ENCODE results near the gene GALNT16. TPM values are rescaled to one million over a fixed set of nuclear protein-coding genes. Genes with fewer than 3 reads are reported as not detected.

Gene GALNT16
- total RNA-seq, 1 experiment from 2014 or later = 0.03 TPM

GRCh38 chr14:69333791-69334337 lies 73.9 kb downstream of the GALNT16 start:
- Histone ChIP-seq H3K4me1 (replicated peaks) (no peaks in the 10 kb centered on the region), H3K27ac (no peak overlapping the region), H3K9me3 (replicated peaks) (no peaks in the 10 kb centered on the region), H3K4me3 (no peak overlapping the region), H3K27me3 (replicated peaks) (no peaks in the 10 kb centered on the region; the same call in 1 of the 2 replicates), H3K36me3 (no peaks in the 10 kb centered on the region)
- no peak for DNase-seq (ENCODE audit: low read depth in 1 of 2, low spot score in 2 of 2)

DNA sequence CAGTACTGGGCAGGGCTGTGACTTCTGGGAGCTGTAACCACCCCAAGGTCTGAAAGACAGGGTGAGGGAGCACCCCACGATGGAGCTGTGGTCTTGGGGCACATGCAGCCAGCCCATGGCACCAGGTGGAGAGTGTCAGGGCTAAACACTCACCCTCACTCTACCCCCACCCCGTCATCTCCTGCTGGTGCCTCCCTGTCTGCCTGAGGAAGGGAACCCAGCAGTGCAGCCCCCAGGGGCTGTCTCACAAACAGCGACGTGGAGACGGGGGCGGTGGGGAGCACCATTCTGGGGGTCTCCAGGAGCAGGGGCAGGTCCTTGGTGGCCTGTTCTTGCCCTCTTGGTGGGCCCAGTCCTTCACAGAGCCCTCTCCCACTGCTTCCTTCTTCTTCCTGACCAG lies 74.6 kb downstream of the GALNT16 start:
- no peaks in the 10 kb centered on the region for H3K4me1 ChIP-seq (replicated peaks)
- H3K36me3 ChIP-seq = no peaks in the 10 kb centered on the region
- DNase-seq (ENCODE audit: low read depth in 1 of 2, low spot score in 2 of 2) = no peak
- H3K27ac ChIP-seq = no peak overlapping the region
- no peaks in the 10 kb centered on the region; the same call in 1 of the 2 replicates for H3K27me3 ChIP-seq (replicated peaks)
- no peaks in the 10 kb centered on the region for H3K9me3 ChIP-seq (replicated peaks)
- H3K4me3 ChIP-seq = no peak overlapping the region

DNA sequence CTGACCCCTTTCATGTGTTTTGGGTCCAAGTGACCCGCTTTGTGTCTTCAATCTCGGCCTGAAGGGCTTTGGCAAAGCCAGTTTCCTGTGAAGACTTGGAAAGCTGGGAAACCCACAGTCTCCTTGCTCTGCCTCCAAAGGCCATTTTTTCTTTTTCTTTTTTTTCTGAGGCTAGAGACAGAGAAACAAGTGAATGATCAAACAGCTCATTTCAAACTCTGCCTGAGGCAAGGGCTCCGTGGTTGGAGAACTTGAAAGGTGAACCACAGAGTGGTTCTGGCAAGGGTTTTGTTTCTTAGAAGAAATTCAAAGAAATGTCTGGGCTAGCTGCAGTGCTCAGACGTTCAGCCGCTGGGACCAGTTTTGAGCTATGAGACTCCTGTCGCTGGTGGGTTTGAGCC lies 75.4 kb downstream of the GALNT16 start:
- Histone ChIP-seq H3K4me1 (replicated peaks) (no peaks in the 10 kb centered on the region), H3K36me3 (no peaks in the 10 kb centered on the region), H3K9me3 (replicated peaks) (no peaks in the 10 kb centered on the region), H3K4me3 (no peak overlapping the region), H3K27me3 (replicated peaks) (no peaks in the 10 kb centered on the region; the same call in 1 of the 2 replicates), H3K27ac (no peak overlapping the region)
- no peak for DNase-seq (ENCODE audit: low read depth in 1 of 2, low spot score in 2 of 2)

- Histone ChIP-seq H3K36me3 (no peaks in the 10 kb centered on the region), H3K4me3 (no peak overlapping the region), H3K27me3 (replicated peaks) (no peaks in the 10 kb centered on the region; the same call in 1 of the 2 replicates), H3K9me3 (replicated peaks) (no peaks in the 10 kb centered on the region), H3K27ac (no peak overlapping the region), H3K4me1 (replicated peaks) (no peaks in the 10 kb centered on the region)
- DNase-seq (ENCODE audit: low read depth in 1 of 2, low spot score in 2 of 2) = no peak
Observed at GRCh38 chr14:69337984-69338383, 78.0 kb downstream of the GALNT16 start.

DNA sequence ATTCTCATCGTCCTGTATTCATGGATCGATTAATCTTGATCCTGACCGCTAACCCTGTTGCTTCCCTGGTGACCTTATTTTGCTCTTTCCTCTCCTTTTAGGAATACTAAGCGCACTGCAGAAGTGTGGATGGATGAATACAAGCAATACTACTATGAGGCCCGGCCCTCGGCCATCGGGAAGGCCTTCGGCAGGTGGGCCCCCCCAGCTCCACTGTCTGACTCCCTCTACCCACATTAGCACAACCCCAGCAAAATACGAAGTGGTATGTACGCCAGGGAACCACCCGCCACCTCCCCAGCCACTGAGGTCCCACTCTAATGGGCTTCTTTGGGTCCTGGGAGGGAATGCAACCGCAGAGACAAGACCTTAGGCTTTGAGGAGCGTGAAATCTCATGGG lies 79.5 kb downstream of the GALNT16 start:
- DNase-seq (ENCODE audit: low read depth in 1 of 2, low spot score in 2 of 2) = no peak
- Histone ChIP-seq H3K4me1 (replicated peaks) (no peaks in the 10 kb centered on the region), H3K4me3 (no peak overlapping the region), H3K27ac (no peak overlapping the region), H3K9me3 (replicated peaks) (no peaks in the 10 kb centered on the region), H3K36me3 (no peaks in the 10 kb centered on the region), H3K27me3 (replicated peaks) (no peaks in the 10 kb centered on the region; the same call in 1 of the 2 replicates)

DNA sequence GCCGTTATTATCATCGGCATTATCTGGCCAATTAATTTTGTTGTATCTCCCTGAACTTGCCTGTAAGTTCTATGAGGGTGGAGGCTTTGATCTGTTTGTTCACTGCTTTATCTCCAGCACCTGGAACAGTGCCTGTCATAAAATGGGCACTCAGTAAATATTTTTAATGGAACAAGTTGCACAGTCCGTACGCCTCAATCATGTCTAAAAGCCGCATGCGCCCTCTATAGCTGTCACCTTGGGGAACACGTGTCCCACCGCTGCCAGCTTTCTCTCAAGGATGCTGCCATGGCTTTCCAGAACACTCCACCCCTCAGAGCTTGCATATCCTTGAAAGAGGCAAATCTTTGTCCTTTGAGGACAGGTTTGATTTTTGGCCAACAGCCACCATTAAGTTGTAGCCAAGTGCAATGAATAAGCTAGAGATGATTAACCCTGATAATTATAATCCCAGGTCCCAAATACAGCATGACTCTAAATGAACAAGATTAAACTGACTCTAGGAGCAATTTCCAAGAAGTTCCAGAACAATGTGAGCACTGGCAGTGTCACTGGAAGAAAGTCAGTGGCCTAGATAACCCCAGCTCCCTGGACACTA lies 83.1 kb downstream of the GALNT16 start:
- no peak overlapping the region for H3K27ac ChIP-seq
- H3K4me1 ChIP-seq (replicated peaks) = no peaks in the 10 kb centered on the region
- no peaks in the 10 kb centered on the region; the same call in 1 of the 2 replicates for H3K27me3 ChIP-seq (replicated peaks)
- no peak overlapping the region for H3K4me3 ChIP-seq
- no peaks in the 10 kb centered on the region for H3K9me3 ChIP-seq (replicated peaks)
- DNase-seq (ENCODE audit: low read depth in 1 of 2, low spot score in 2 of 2) = no peak
- H3K36me3 ChIP-seq = no peaks in the 10 kb centered on the region

GRCh38 chr14:69344171-69344570 lies 84.2 kb downstream of the GALNT16 start:
- Histone ChIP-seq H3K4me1 (replicated peaks) (no peaks in the 10 kb centered on the region), H3K36me3 (no peaks in the 10 kb centered on the region), H3K4me3 (no peak overlapping the region), H3K27me3 (replicated peaks) (no peaks in the 10 kb centered on the region; the same call in 1 of the 2 replicates), H3K27ac (no peak overlapping the region), H3K9me3 (replicated peaks) (no peaks in the 10 kb centered on the region)
- no peak for DNase-seq (ENCODE audit: low read depth in 1 of 2, low spot score in 2 of 2)

DNA sequence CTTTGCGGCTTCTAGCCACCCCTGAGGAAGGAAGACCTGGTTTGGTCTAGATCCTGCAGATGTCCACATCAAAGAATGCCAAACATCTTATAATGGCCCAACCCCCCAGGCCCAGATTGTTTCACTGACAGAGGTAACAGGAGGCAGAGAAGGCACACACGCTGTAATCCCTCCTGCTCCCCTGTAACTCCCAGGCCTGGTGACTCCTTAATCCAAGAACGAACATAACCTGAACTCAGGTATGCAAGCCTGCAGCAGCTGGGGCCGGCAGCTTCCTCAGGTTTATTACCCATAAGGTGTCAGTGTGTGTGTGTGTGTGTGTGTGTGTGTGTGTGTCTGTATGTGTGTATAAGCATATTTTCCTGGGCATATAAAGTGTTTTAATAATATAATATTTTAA lies 85.4 kb downstream of the GALNT16 start:
- DNase-seq (ENCODE audit: low read depth in 1 of 2, low spot score in 2 of 2) = no peak
- Histone ChIP-seq H3K36me3 (no peaks in the 10 kb centered on the region), H3K27ac (no peak overlapping the region)

GRCh38 chr14:69346710-69347109 lies 86.8 kb downstream of the GALNT16 start:
- Histone ChIP-seq H3K4me1 (replicated peaks) (no peaks in the 10 kb centered on the region), H3K27me3 (replicated peaks) (no peaks in the 10 kb centered on the region; the same call in 1 of the 2 replicates), H3K36me3 (no peaks in the 10 kb centered on the region), H3K27ac (no peak overlapping the region), H3K4me3 (no peak overlapping the region), H3K9me3 (replicated peaks) (no peaks in the 10 kb centered on the region)
- DNase-seq (ENCODE audit: low read depth in 1 of 2, low spot score in 2 of 2) = peak in 1 of 2 experiments; percentile 7

More for the DNA sequence above, 85.4 kb downstream of the GALNT16 start:
- no peaks in the 10 kb centered on the region; the same call in 1 of the 2 replicates for H3K27me3 ChIP-seq (replicated peaks)
- no peaks in the 10 kb centered on the region for H3K9me3 ChIP-seq (replicated peaks)
- H3K4me3 ChIP-seq = no peak overlapping the region
- no peaks in the 10 kb centered on the region for H3K4me1 ChIP-seq (replicated peaks)

- Histone ChIP-seq H3K27ac (no peak overlapping the region), H3K36me3 (no peaks in the 10 kb centered on the region), H3K9me3 (replicated peaks) (no peaks in the 10 kb centered on the region), H3K4me1 (replicated peaks) (no peaks in the 10 kb centered on the region), H3K27me3 (replicated peaks) (no peaks in the 10 kb centered on the region), H3K4me3 (no peak overlapping the region)
- DNase-seq (ENCODE audit: low read depth in 1 of 2, low spot score in 2 of 2) = no peak
Observed at GRCh38 chr14:69349091-69349777, 89.3 kb downstream of the GALNT16 start.

DNA sequence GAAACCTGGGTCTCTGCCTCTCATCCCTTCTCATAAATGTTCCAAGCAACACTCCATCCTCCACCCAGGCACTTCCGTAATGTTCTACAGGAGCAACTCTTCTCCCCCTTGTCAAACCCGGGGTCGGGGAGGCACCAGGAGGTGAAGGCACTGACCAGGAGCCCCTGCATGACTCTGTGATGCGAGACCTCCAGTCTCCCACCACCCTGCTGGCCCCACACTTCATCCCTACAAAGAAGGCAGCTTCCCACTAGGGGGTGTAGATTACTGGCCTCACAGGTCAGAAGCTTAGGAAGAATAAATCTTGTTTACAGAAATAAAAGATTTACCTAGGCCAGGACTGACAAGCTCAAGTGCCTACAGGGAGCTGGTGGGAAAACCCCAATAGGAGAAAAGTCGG lies 90.9 kb downstream of the GALNT16 start:
- no peaks in the 10 kb centered on the region for H3K36me3 ChIP-seq
- H3K9me3 ChIP-seq (replicated peaks) = no peaks in the 10 kb centered on the region
- no peak overlapping the region for H3K27ac ChIP-seq
- no peaks in the 10 kb centered on the region for H3K27me3 ChIP-seq (replicated peaks)
- H3K4me3 ChIP-seq = no peak overlapping the region
- no peaks in the 10 kb centered on the region for H3K4me1 ChIP-seq (replicated peaks)
- DNase-seq (ENCODE audit: low read depth in 1 of 2, low spot score in 2 of 2) = no peak

- H3K4me3 ChIP-seq = no peak overlapping the region
- DNase-seq (ENCODE audit: low read depth in 1 of 2, low spot score in 2 of 2) = no peak
Observed at GRCh38 chr14:69351385-69351784, 91.4 kb downstream of the GALNT16 start.

DNA sequence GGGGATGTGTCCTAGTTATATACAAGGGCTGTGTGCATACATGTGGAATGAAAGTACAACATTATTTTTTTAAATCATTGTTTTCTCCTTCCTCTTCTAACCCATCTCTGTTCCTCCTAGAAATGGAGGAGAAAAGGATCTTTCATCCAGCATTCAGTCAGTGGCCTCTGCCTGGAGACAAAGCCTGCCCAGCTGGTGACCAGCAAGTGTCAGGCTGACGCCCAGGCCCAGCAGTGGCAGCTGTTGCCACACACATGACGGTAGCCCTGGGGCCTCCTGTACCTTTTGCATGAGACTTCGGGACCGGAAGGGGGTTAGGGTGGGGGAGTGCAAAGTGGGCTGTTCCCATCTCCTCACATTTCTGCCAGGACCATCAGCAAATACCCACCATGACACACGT lies 92.0 kb downstream of the GALNT16 start:
- no peak overlapping the region for H3K27ac ChIP-seq
- no peaks in the 10 kb centered on the region for H3K4me1 ChIP-seq (replicated peaks)
- no peaks in the 10 kb centered on the region for H3K9me3 ChIP-seq (replicated peaks)
- DNase-seq (ENCODE audit: low read depth in 1 of 2, low spot score in 2 of 2) = no peak
- no peaks in the 10 kb centered on the region for H3K36me3 ChIP-seq
- no peaks in the 10 kb centered on the region for H3K27me3 ChIP-seq (replicated peaks)
- H3K4me3 ChIP-seq = no peak overlapping the region

More at GRCh38 chr14:69351385-69351784, 91.4 kb downstream of the GALNT16 start:
- Histone ChIP-seq H3K4me1 (replicated peaks) (no peaks in the 10 kb centered on the region), H3K36me3 (no peaks in the 10 kb centered on the region), H3K9me3 (replicated peaks) (no peaks in the 10 kb centered on the region), H3K27me3 (replicated peaks) (no peaks in the 10 kb centered on the region), H3K27ac (no peak overlapping the region)

DNA sequence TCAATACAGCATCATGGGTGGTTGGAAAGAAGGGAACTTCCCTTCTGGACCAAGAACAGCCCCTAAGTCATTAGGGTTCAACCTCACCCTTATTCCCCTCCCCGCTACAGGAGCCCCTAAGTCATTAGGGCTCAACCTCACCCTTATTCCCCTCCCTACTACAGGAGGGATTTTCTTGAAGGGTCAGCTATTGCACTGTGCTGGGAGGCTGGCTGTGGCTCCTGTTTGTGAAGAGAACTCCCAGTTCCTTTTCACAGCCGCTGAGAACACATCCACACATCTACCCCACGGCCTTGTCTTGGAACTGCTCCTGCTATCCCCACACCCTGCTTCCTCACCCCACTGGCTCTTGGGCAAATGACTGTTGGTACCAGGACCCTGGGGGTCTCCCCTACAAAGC lies 93.2 kb downstream of the GALNT16 start:
- DNase-seq (ENCODE audit: low read depth in 1 of 2, low spot score in 2 of 2) = no peak

More for the DNA sequence above, 93.2 kb downstream of the GALNT16 start:
- H3K4me1 ChIP-seq (replicated peaks) = no peaks in the 10 kb centered on the region
- H3K4me3 ChIP-seq = no peak overlapping the region
- no peak overlapping the region for H3K27ac ChIP-seq
- no peaks in the 10 kb centered on the region for H3K9me3 ChIP-seq (replicated peaks)
- no peaks in the 10 kb centered on the region for H3K27me3 ChIP-seq (replicated peaks)
- H3K36me3 ChIP-seq = no peaks in the 10 kb centered on the region

Data from SJSA1 (cell line).